Globus pallidus (tissue), 1 donor: ENCODE results near the gene GUCY2D.
"Not testable (repeated sequence)": the region's sequence is repeated elsewhere in the genome, so short reads cannot be mapped to it uniquely, and the experiment has no call there.

Source experiments
- DNase-seq: peaks from one replicate; pipeline ENCODE4 v3.0.0-alpha.2; 2015; ENCODE audit warnings: low spot score

Gene GUCY2D

DNA sequence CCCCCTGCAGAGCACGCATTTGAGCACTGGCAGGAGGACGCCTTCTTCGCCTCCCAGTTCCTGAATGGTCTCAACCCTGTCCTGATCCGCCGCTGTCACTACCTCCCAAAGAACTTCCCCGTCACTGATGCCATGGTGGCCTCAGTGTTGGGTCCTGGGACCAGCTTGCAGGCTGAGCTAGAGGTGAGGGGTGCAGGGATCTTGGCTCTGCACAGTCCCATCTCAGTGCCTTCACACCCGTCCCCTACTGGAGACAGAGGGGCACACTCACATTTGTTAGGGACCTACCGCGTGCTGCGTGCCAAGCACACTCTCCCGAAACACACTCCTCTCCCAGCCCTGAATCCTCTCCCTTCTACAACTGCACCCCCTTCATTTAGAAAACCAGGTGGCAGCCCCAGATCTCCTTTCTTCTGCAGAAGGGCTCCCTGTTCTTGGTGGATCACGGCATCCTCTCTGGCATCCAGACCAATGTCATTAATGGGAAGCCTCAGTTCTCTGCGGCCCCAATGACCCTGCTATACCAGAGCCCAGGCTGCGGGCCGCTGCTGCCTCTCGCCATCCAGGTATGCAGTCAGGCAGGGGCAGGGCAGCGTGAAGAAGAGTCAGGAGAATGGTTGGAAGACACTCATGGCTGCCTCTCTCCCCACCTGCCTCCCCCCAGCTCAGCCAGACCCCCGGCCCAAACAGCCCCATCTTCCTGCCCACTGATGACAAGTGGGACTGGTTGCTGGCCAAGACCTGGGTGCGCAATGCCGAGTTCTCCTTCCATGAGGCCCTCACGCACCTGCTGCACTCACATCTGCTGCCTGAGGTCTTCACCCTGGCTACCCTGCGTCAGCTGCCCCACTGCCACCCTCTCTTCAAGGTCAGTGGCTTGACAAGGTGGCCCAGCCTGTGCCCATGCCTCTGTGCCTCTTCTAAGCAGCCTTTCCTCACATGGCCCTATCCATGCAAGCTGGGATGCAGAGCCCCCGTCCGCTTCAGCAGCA, 42.7 kb downstream of the GUCY2D start:
- DNase-seq: no peak

DNA sequence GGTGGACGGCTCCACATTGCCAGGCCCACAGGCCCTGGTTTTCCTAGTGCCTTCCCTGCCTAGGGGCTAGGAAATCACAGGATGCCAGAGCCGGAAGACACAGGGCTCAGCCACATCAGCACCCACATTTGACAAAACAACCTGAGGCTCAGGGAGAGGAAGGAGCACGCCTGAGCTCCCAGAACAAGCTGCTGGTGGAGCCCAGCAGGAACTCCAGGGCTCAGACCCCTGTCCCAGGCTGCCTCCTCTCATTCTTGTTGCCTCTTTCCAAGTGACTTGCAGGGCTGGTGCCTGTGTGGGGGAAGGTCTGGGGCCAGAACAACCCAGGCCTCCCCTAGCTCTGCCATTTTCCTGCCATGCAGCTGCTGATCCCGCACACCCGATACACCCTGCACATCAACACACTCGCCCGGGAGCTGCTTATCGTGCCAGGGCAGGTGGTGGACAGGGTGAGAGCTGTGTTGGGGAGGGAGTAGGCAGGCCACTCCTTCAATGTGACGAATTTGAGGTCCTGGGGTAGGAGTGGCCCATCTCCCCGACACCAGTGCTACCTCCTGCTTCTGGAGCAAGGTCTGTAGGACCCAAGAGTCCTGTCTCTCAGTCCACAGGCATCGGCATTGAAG, 44.0 kb downstream of the GUCY2D start:
- no peak for DNase-seq

DNA sequence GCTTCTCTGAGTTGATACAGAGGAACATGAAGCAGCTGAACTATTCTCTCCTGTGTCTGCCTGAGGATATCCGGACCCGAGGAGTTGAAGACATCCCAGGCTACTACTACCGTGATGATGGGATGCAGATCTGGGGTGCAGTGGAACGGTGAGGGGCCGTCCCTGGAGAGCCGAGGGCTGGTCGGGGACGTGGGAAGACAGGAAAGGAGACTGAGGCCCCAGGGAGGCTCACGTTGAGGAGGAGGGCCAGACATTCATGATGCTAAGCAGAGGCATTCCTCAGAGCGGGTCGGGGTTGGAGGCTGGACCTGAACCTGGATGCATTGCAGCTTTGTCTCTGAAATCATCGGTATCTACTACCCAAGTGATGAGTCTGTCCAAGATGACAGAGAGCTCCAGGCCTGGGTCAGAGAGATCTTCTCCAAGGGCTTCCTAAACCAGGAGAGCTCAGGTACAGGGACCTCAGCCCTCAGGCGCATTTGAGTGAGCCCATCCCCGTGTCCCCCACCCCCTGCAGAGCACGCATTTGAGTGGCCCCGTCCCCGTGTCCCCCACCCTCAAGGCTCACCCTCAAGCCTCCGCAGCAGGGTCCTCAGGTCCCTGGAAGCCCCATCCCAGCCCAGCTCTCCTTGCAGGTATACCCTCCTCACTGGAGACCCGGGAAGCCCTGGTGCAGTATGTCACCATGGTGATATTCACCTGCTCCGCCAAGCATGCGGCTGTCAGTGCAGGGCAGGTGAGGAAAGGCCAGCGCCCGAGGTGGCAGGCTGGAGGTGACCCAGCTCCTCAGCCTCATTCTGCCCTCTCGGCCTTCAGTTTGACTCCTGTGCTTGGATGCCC, 44.7 kb downstream of the GUCY2D start:
- no peak for DNase-seq

DNA sequence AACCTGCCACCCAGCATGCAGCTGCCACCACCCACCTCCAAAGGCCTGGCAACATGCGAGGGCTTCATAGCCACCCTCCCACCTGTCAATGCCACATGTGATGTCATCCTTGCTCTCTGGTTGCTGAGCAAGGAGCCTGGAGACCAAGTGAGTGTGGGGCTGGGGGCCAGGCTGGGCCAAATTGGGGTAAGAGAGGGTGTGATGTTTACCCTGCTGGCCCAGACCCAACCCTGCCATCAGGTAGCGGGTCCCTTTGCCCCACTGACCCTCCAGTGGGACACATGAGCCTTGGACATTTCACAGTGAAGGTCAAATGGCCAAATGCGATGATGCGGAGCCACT, 45.3 kb downstream of the GUCY2D start:
- no peak for DNase-seq

DNA sequence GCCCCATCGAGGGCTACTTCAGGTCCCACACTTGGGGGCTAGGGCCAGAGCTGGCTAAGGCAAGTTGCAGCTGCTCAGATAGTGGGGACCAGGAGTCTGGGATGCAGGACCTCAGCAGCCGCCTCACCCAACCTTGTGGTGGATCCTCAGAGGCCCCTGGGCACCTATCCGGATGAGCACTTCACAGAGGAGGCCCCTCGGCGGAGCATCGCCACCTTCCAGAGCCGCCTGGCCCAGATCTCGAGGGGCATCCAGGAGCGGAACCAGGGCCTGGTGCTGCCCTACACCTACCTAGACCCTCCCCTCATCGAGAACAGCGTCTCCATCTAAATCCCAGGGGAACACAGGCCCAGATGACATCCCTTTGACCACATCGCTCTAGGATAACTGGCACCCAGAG, 45.8 kb downstream of the GUCY2D start:
- no peak for DNase-seq

DNA sequence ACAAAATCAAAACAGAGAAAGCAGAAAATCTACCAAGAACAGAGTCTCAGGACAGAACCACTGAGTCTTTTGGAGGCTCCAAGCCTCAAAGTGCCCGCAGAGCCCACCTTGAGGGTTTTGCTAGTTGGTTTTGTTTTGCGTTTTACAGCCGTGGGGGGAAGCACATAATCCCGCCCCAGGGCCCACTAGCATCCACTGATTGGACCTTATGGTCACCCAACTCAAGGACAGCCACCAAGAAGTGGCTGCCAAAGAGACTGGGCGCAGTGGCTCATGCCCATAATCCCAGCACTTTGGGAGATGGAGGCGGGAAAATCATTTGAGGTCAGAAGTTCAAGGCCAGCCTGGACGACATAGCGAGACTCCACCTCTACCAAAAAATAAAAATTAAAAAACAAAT, 46.3 kb downstream of the GUCY2D start:
- DNase-seq: no peak

DNA sequence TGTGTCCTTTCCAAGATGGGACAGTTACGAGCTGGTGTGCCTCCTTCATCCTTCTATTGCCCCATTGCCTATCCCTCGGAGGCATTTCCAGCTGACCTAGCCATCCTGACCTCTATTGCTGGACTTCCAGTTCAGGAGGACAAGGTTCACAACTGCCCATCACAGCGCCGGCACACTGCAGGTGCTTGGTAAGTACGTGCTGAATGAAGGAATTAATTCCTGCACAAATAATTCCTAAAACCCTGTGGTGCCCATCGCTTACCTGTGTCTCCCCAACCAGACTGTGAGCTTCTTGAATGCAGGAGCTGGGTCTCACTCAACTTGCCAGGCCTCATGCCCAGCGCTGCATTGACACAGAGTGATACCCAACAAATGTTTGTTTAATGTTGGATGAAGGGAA, 49.4 kb downstream of the GUCY2D start:
- DNase-seq: no peak

DNA sequence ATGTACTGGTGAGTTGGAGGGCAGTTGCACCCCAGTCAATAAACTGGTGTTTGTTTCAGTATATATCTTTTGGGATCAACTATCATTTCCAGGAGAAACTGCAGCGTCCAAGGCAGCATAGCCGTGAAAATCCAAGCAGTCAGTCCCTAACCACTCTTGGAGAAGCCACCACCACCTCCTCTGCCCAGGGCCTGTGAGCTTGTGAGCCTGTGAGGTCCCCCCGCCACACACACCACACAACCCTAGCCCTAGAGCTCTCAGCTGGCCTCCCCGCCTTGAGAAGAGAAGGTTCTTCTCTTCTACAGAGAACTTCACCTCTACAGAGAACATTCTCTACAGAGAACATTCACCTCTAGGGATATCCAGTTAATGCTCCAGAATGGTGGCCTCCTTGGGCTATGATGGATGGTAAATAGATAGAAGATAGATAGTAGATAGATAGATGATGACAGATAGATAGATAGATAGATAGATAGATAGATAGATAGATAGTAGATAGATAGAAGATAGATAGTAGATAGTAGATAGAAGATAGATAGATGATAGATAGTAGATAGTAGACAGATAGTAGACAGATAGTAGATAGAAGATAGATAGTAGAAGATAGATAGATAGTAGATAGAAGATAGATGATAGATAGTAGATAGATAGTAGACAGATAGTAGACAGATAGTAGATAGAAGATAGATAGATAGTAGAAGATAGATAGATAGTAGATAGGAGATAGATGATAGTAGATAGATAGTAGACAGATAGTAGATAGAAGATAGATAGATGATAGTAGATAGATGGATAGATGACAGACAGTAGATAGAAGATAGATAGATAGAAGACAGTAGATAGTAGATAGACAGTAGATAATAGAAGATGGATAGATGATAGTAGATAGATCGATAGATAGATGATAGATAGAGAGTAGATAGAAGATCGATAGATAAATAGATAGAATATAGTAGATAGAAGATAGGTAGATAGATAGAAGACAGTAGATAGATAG, 50.1 kb downstream of the GUCY2D start:
- no peak for DNase-seq

DNA sequence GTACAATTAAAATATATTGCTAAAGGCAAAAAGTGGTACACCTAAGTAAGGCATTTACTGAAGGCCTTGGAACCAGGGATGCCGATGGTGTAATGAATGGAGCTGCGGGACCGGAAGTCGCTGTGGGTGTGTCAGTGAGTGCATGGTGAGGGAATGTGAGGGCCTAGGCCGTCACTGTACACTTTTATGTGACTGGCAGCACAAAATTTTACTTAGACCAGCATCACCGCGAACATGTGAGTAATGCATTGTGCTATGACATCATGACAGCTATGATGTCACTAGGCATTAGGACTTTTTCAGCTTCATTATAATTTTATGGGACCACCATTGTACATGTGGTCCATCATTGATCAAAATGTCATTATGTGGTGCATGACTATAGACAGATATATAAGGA, 51.2 kb downstream of the GUCY2D start:
- DNase-seq: no peak

DNA sequence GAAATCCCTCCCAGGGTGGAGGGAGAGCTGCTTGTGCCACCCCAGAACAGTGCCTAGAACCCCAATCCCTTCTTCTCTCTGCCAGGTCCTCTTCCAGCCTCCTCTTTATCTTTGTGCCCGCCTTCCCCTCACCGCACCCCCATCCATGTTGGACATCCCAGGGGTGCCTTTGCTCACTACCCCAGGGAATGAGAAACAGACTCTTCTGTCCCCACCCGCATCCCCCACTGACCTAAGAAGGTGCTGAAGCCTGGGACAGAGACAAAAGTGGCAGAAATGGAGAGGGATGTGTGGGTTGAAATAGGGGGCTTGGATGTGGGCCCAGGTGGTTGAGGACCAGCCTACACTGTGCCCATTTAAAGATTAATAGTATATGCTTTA, 53.4 kb downstream of the GUCY2D start:
- no peak for DNase-seq

DNA sequence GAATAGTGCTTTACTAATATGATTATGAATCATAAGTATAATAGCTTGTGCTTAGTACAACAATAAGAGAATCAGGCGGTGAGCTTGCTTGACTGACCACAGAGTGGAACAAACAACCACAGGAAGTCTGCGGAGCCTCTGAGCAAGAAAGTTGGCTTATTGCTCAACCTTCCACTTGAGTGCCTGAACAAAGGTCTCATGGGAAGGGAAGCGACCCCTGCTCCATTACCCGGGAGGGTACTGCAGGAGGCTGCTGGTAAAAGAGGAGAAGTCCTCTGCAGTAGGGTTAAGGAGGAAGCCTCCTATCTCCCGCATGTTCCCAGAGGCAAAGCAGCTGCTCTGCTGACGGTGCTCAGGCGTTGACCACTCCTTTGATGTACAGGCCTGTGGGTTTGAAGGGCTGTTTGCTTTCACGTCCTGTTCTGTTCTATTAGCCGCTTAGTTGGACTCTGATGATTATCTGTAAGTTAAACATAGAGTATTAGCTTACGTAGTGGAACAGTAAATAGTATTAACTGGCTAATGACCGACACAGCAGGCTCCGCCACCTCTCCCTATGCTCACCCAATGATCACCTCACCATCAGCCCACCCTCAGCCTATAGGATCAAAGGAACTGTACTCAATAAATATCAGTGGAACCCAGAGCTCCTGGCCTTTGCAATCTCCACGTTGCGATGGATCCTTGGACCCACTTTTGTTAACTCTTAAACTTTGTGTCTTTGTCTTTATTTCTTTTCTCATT, 54.0 kb downstream of the GUCY2D start:
- DNase-seq: peak; percentile 66

DNA sequence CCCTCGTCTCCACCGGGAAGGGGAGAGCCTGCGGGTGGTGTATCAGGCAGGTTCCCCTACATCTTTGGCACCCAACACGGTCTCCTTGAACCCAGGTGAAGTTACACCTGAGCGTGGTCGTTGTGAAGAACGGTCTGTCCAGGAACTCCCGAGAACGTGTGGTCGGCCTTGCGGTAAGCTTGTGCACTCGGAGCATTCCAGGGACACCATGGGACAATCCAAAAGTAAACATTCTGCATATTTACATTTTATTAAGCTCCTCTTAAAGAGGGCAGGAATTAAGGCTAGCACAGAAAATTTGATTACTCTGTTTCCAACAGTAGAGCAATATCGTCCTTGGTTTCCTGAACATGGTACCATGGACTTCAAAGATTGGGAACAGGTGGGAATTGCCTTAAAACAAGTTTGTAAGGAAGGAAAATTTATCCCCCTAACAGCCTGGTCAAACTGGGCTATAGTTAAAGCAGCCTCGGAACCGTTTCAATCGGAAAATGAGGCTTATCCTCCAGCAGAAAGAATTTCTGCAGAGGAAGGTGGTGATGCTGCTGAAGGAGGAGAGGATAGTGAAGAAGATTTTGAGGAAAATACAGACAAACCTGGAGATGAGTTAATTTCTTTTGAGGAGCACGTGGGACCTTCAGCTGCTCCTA, 54.7 kb downstream of the GUCY2D start:
- DNase-seq: no peak

DNA sequence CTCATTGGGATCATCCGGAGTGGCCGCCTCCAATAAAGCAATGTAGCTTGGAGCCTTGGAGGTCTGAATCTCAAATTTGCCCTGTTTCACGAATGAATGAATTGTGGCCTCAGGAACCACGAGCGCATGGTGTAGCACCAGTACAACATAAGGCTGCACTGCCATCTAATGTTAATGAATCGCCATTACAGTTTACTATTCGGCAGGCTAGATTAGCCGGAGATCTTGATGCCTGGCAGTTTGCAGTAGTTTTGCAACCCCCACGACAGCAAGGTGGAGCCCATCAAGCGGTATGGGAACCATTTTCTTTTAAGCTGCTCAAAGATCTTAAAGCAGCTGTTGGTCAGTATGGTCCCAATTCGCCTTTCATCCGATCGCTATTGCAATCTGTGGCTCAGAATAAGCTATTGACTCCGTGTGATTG, 55.3 kb downstream of the GUCY2D start:
- DNase-seq: peak; percentile 69

DNA sequence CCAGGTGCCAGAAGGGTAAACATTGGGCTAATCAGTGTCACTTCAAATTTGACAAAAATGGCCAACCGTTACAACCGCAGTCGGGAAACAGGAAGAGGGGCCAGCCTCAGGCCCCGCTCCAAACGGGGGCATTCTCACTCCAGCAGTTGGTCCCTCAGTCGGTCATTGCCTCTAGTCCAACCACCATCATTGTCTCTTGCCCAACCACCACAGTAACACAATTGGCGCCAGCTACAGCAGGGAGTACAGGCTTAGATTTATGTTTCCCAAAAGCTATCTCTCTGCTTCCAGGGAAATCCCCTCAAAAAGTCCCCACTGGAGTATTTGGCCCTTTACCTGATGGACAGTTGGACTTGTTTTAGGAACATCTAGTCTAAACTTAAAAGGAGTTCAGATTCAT, 56.7 kb downstream of the GUCY2D start:
- no peak for DNase-seq

DNA sequence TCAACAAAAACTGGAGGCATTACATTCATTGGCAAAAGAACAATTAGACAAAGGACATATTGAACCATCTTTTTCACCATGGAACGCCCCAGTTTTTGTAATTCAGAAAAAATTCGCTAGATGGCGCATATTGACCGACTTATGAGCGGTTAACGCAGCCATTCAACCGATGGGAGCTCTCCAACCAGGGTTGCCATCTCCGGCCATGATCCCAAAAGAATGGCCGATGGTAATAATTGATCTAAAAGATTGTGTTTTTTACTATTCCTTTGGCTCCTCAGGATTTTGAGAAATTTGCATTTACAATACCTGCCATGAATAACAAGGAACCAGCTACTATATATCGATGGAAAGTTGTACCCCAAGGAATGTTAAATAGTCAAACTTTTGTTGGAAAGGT, 57.9 kb downstream of the GUCY2D start:
- DNase-seq: peak; percentile 81

DNA sequence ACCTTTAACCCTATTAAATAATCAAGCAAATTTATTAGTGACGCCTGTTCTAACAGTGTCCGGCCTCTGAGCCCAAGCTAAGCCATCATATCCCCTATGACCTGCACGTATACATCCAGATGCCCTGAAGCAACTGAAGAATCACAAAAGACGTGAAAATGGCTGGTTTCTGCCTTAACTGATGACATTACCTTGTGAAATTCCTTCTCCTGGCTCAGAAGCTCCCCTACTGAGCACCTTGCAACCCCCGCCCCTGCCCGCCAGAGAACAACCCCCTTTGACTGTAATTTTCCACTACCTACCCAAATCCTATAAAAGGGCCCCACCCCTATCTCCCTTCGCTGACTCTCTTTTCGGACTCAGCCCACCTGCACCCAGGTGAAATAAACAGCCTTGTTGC, 59.4 kb downstream of the GUCY2D start:
- DNase-seq: not testable (repeated sequence)

DNA sequence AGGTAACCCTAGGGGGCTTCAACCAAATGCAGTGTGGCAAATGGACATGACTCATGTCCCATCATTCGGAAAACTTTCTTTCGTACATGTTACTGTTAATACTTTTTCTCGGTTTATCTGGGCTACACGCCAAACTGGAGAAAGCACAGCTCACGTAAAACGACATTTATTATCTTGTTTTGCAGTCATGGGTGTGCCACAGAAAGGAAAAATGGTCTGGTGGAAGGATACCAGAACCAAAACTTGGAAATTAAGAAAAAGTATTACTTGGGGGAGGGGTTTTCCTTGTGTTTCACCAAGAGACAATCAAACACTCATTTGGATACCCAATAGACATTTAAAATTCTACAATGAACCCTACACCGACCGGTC, 60.0 kb downstream of the GUCY2D start:
- DNase-seq: no peak

DNA sequence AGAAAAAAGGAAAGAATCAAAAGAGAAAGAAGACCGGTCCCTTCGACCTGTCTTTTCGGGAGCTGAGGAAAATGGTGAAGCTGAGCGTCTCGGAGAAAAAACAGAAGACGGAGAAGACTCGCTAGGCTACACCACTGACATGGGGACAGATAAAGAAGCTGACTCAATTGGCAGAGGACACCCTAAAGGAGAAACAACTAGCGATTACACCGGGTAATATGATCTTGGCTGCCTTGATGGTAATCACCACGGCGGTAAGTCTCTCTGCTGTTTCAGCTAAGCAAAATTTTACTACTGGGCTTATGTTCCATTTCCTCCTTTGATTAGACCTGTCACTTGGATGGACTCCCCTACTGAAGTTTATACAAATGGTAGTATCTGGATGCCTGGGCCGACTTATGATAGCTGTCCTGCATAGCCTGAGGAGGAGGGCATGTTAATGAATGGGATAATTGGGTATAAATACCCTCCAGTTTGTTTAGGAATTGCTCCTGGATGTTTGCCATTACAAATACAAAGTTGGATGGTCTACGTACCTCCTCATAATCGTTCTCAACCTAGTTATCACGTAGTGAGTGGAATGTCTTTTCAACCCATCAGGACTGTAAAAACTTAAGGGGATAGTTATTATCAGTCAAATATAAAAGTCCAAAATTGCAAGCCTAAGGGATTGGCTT, 60.5 kb downstream of the GUCY2D start:
- no peak for DNase-seq

DNA sequence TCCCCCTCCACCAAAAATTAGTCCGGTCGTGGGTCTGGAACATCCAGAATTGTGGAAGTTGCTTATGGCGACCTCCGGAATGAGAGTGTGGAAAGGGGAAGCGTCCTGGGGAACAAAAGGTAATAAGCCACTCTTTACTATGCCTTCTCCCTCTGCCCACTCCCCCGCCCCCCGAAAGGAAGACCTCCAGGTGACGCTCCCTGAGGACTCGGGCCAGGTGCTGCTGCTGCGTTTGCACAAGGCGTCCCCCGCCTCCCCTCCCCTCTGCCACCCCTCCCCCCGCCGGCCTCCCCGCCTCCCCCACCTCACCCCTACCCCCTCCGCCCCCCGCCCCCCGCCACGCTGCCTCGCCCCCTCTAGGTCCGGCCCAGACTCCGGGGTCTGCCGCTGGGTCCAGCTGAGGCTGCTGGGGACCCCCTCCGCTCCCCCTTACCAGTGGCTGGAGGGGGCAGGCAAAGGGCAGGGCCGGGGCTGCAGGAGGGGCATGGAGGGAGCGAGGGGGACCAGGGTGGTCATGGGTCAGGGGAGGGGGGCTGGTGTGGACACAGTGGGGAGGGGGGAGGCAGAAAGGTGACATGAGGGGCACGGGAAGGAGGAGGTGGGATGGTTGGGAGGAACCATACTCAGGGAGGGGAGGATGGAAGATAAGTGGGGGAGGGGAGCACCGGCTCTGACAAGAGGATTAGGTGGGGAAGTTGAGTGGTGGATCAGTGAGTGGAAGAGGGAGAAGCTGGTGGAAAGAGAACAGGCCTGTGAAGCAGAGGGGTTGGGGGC, 61.5 kb downstream of the GUCY2D start:
- no peak for DNase-seq
